Measurements from ENCODE around the gene EEF1A2. TPM values are rescaled to one million over a fixed set of nuclear protein-coding genes. Genes with fewer than 3 reads are reported as not detected.

EEF1A2 gene
- total and polyA plus RNA-seq, 5 donors from 2014 or later, result 0.10 to 2.1 (median 0.33) TPM; not detected in 1

GRCh38 chr20:63499338-63499969, 571 bp upstream of the EEF1A2 start:
- Mint-ChIP-seq H3K27me3 (peaks cover 11% of the 10 kb centered on the region), H3K9me3 (peaks cover 0 to 6% (median 2%) of the 10 kb centered on the region in 7 donors), H3K4me1 (peaks cover 0 to 9% (median 1%) of the 10 kb centered on the region in 4 donors), H3K4me3 (peak overlapping the region in 1 of 4 donors; percentile 7), H3K27ac (peak overlapping the region in 1 of 3 donors; percentile 69), H3K36me3 (no peaks in the 10 kb centered on the region)
- peaks cover 22% of the 10 kb centered on the region for H3K4me1 ChIP-seq (ENCODE audit: control insufficient read depth, insufficient read depth, low read length, poor library complexity, severe bottlenecking)
- H3K9me3 ChIP-seq (ENCODE audit: control insufficient read depth in 2 of 2, low read length in 2 of 2), result peaks cover 0 to 2% of the 10 kb centered on the region in 2 experiments
- no peak overlapping the region for H3K4me3 ChIP-seq (ENCODE audit: low read depth, low read length)
- no peaks in the 10 kb centered on the region for H3K27me3 ChIP-seq (ENCODE audit: control insufficient read depth, insufficient read depth, low read length)
- H3K36me3 ChIP-seq (ENCODE audit: control insufficient read depth, insufficient read depth, low read length), result no peaks in the 10 kb centered on the region
- no peak overlapping the region for H3K27ac ChIP-seq (ENCODE audit: insufficient read depth, low read length, poor library complexity, severe bottlenecking)
- DNase-seq (no peak), ATAC-seq (ENCODE audit: low read depth in 2 of 2) (no peak)

GRCh38 chr20:63497946-63498935, 642 bp downstream of the EEF1A2 start:
- no peak overlapping the region for H3K27ac ChIP-seq (ENCODE audit: insufficient read depth, low read length, poor library complexity, severe bottlenecking)
- H3K27me3 Mint-ChIP-seq, result peaks cover 5% of the 10 kb centered on the region
- no peak overlapping the region for H3K27ac Mint-ChIP-seq
- peak overlapping the region in 1 of 4 donors; percentile 41 for H3K4me3 Mint-ChIP-seq
- DNase-seq, result no peak
- H3K4me3 ChIP-seq (ENCODE audit: low read depth, low read length), result no peak overlapping the region
- no peaks in the 10 kb centered on the region for H3K36me3 Mint-ChIP-seq
- no peaks in the 10 kb centered on the region for H3K9me3 ChIP-seq (ENCODE audit: control insufficient read depth in 2 of 2, low read length in 2 of 2)
- H3K27me3 ChIP-seq (ENCODE audit: control insufficient read depth, insufficient read depth, low read length), result no peaks in the 10 kb centered on the region
- H3K36me3 ChIP-seq (ENCODE audit: control insufficient read depth, insufficient read depth, low read length), result no peaks in the 10 kb centered on the region
- H3K9me3 Mint-ChIP-seq, result no peaks in the 10 kb centered on the region
- peaks cover 22% of the 10 kb centered on the region for H3K4me1 ChIP-seq (ENCODE audit: control insufficient read depth, insufficient read depth, low read length, poor library complexity, severe bottlenecking)
- no peak for ATAC-seq (ENCODE audit: low read depth in 2 of 2)
- H3K4me1 Mint-ChIP-seq, result peaks cover 0 to 9% (median 1%) of the 10 kb centered on the region in 4 donors

- H3K9me3 ChIP-seq (ENCODE audit: control insufficient read depth in 2 of 2, low read length in 2 of 2), result no peaks in the 10 kb centered on the region
- Mint-ChIP-seq H3K27ac (peak overlapping the region in 1 of 3 donors; percentile 59), H3K4me3 (peak overlapping the region in 1 of 4 donors; percentile 56), H3K9me3 (no peaks in the 10 kb centered on the region), H3K4me1 (peaks cover 0 to 9% (median 1%) of the 10 kb centered on the region in 4 donors), H3K36me3 (no peaks in the 10 kb centered on the region), H3K27me3 (peaks cover 5% of the 10 kb centered on the region)
- H3K4me1 ChIP-seq (ENCODE audit: control insufficient read depth, insufficient read depth, low read length, poor library complexity, severe bottlenecking), result peaks cover 22% of the 10 kb centered on the region
- H3K4me3 ChIP-seq (ENCODE audit: low read depth, low read length), result no peak overlapping the region
- H3K27me3 ChIP-seq (ENCODE audit: control insufficient read depth, insufficient read depth, low read length), result no peaks in the 10 kb centered on the region
- ATAC-seq (ENCODE audit: low read depth in 2 of 2) (no peak), DNase-seq (no peak)
- no peak overlapping the region for H3K27ac ChIP-seq (ENCODE audit: insufficient read depth, low read length, poor library complexity, severe bottlenecking)
- no peaks in the 10 kb centered on the region for H3K36me3 ChIP-seq (ENCODE audit: control insufficient read depth, insufficient read depth, low read length)
Measured at GRCh38 chr20:63497138-63497945, 1.5 kb downstream of the EEF1A2 start.

- peak overlapping the region in 1 of 3 donors; percentile 59 for H3K27ac Mint-ChIP-seq
- Histone ChIP-seq H3K9me3 (ENCODE audit: control insufficient read depth in 2 of 2, low read length in 2 of 2) (no peaks in the 10 kb centered on the region), H3K4me1 (ENCODE audit: control insufficient read depth, insufficient read depth, low read length, poor library complexity, severe bottlenecking) (peaks cover 22% of the 10 kb centered on the region), H3K36me3 (ENCODE audit: control insufficient read depth, insufficient read depth, low read length) (no peaks in the 10 kb centered on the region), H3K27ac (ENCODE audit: insufficient read depth, low read length, poor library complexity, severe bottlenecking) (no peak overlapping the region), H3K27me3 (ENCODE audit: control insufficient read depth, insufficient read depth, low read length) (no peaks in the 10 kb centered on the region), H3K4me3 (ENCODE audit: low read depth, low read length) (no peak overlapping the region)
- ATAC-seq (ENCODE audit: low read depth in 2 of 2) (no peak), DNase-seq (no peak)
- peaks cover 0 to 2% (median 0%) of the 10 kb centered on the region in 7 donors for H3K9me3 Mint-ChIP-seq
- no peaks in the 10 kb centered on the region for H3K36me3 Mint-ChIP-seq
- H3K27me3 Mint-ChIP-seq, result peaks cover 5% of the 10 kb centered on the region
- peak overlapping the region in 3 of 4 donors; percentile 43 to 72 (median 61) for H3K4me3 Mint-ChIP-seq
- H3K4me1 Mint-ChIP-seq, result peaks cover 0 to 9% (median 1%) of the 10 kb centered on the region in 4 donors
Measured at GRCh38 chr20:63496596-63497120, 2.2 kb downstream of the EEF1A2 start.

GRCh38 chr20:63495741-63496595, 2.9 kb downstream of the EEF1A2 start:
- H3K27me3 ChIP-seq (ENCODE audit: control insufficient read depth, insufficient read depth, low read length), result no peaks in the 10 kb centered on the region
- Mint-ChIP-seq H3K4me3 (peak overlapping the region; percentile 43 to 72 (median 64)), H3K27me3 (peaks cover 5% of the 10 kb centered on the region), H3K27ac (no peak overlapping the region), H3K9me3 (peaks cover 0 to 2% (median 0%) of the 10 kb centered on the region in 7 donors), H3K36me3 (no peaks in the 10 kb centered on the region), H3K4me1 (peaks cover 0 to 8% (median 1%) of the 10 kb centered on the region in 4 donors)
- H3K36me3 ChIP-seq (ENCODE audit: control insufficient read depth, insufficient read depth, low read length), result no peaks in the 10 kb centered on the region
- no peak overlapping the region for H3K27ac ChIP-seq (ENCODE audit: insufficient read depth, low read length, poor library complexity, severe bottlenecking)
- ATAC-seq (ENCODE audit: low read depth in 2 of 2) (peak; percentile 50 to 55), DNase-seq (peak; percentile 61 to 68 (median 68))
- H3K4me1 ChIP-seq (ENCODE audit: control insufficient read depth, insufficient read depth, low read length, poor library complexity, severe bottlenecking), result peaks cover 22% of the 10 kb centered on the region
- H3K9me3 ChIP-seq (ENCODE audit: control insufficient read depth in 2 of 2, low read length in 2 of 2), result no peaks in the 10 kb centered on the region
- H3K4me3 ChIP-seq (ENCODE audit: low read depth, low read length), result no peak overlapping the region

- Histone ChIP-seq H3K4me1 (ENCODE audit: control insufficient read depth, insufficient read depth, low read length, poor library complexity, severe bottlenecking) (peaks cover 22% of the 10 kb centered on the region), H3K9me3 (ENCODE audit: control insufficient read depth in 2 of 2, low read length in 2 of 2) (no peaks in the 10 kb centered on the region), H3K27ac (ENCODE audit: insufficient read depth, low read length, poor library complexity, severe bottlenecking) (no peak overlapping the region), H3K4me3 (ENCODE audit: low read depth, low read length) (no peak overlapping the region), H3K36me3 (ENCODE audit: control insufficient read depth, insufficient read depth, low read length) (no peaks in the 10 kb centered on the region), H3K27me3 (ENCODE audit: control insufficient read depth, insufficient read depth, low read length) (no peaks in the 10 kb centered on the region)
- ATAC-seq (ENCODE audit: low read depth in 2 of 2) (no peak), DNase-seq (no peak)
- no peak overlapping the region for H3K4me3 Mint-ChIP-seq
- H3K4me1 Mint-ChIP-seq, result peaks cover 0 to 8% (median 1%) of the 10 kb centered on the region in 4 donors
- peaks cover 5% of the 10 kb centered on the region for H3K27me3 Mint-ChIP-seq
- H3K36me3 Mint-ChIP-seq, result no peaks in the 10 kb centered on the region
- H3K27ac Mint-ChIP-seq, result no peak overlapping the region
- H3K9me3 Mint-ChIP-seq, result peaks cover 0 to 2% (median 0%) of the 10 kb centered on the region in 7 donors
Measured at GRCh38 chr20:63495167-63495720, 3.6 kb downstream of the EEF1A2 start.

Data from CD4-positive, CD25-positive, alpha-beta regulatory T cell (primary cell).